ENCODE data around the gene MAMLD1.

MAMLD1 gene

GRCh38 chrX:150362599-150363481 lies at the start of gene MAMLD1:
MAMLD1 (plus strand) TSS chrX:150363317; CDS start chrX:150445517, 82,200 bp downstream.
- peak; percentile 68 for ATAC-seq
- TF ChIP-seq ZFP30 (CRISPR knock-in tag; IDR thresholded peaks at IDR 0.05): no peak
- no peak for TF ChIP-seq ARNTL (CRISPR knock-in tag; IDR thresholded peaks at IDR 0.05; ENCODE audit: borderline replicate concordance, low read depth)
- TF ChIP-seq ZNF8 (CRISPR knock-in tag; IDR thresholded peaks at IDR 0.05): no peak
- no peak for TF ChIP-seq RARB (CRISPR knock-in tag; IDR thresholded peaks at IDR 0.05)
- TF ChIP-seq CREB5 (CRISPR knock-in tag; IDR thresholded peaks at IDR 0.05; ENCODE audit: low read depth): no peak
- TF ChIP-seq PPARA (CRISPR knock-in tag; IDR thresholded peaks at IDR 0.05; ENCODE audit: borderline replicate concordance): no peak
- TF ChIP-seq CSDC2 (CRISPR knock-in tag; IDR thresholded peaks at IDR 0.05): no peak
- no peak for TF ChIP-seq ZC3H10 (CRISPR knock-in tag; IDR thresholded peaks at IDR 0.05)
- no peak for TF ChIP-seq CSRNP3 (CRISPR knock-in tag; IDR thresholded peaks at IDR 0.05)
- TF ChIP-seq BACH2 (CRISPR knock-in tag; IDR thresholded peaks at IDR 0.05; ENCODE audit: borderline replicate concordance): no peak
- no peak for TF ChIP-seq SNAI2 (CRISPR knock-in tag; IDR thresholded peaks at IDR 0.05)
- TF ChIP-seq ZNF70 (CRISPR knock-in tag; IDR thresholded peaks at IDR 0.05): no peak
- no peak for TF ChIP-seq ISL1 (CRISPR knock-in tag; IDR thresholded peaks at IDR 0.05)
- no peak for TF ChIP-seq PATZ1 (CRISPR knock-in tag; IDR thresholded peaks at IDR 0.05; ENCODE audit: borderline replicate concordance)
- TF ChIP-seq ZFP3 (CRISPR knock-in tag; IDR thresholded peaks at IDR 0.05): no peak
- no peak for TF ChIP-seq POU6F1 (CRISPR knock-in tag; IDR thresholded peaks at IDR 0.05; ENCODE audit: borderline replicate concordance, low read depth)
- no peak for TF ChIP-seq ESRRG (CRISPR knock-in tag; IDR thresholded peaks at IDR 0.05)

- no peak for ATAC-seq
- TF ChIP-seq ARNTL (CRISPR knock-in tag; IDR thresholded peaks at IDR 0.05; ENCODE audit: borderline replicate concordance, low read depth) (no peak), ZC3H10 (CRISPR knock-in tag; IDR thresholded peaks at IDR 0.05) (no peak), ZFP3 (CRISPR knock-in tag; IDR thresholded peaks at IDR 0.05) (no peak), ESRRG (CRISPR knock-in tag; IDR thresholded peaks at IDR 0.05) (no peak), RARB (CRISPR knock-in tag; IDR thresholded peaks at IDR 0.05) (no peak), CSDC2 (CRISPR knock-in tag; IDR thresholded peaks at IDR 0.05) (no peak)
Observed at GRCh38 chrX:150313514-150313913, 49.6 kb upstream of the MAMLD1 start.

GRCh38 chrX:150314186-150314585 lies 48.9 kb upstream of the MAMLD1 start:
- no peak for ATAC-seq
- no peak for TF ChIP-seq ZFP3 (CRISPR knock-in tag; IDR thresholded peaks at IDR 0.05)
- no peak for TF ChIP-seq ISL1 (CRISPR knock-in tag; IDR thresholded peaks at IDR 0.05)
- no peak for TF ChIP-seq OSR1 (CRISPR knock-in tag; IDR thresholded peaks at IDR 0.05)
- no peak for TF ChIP-seq ZNF8 (CRISPR knock-in tag; IDR thresholded peaks at IDR 0.05)
- TF ChIP-seq ESRRG (CRISPR knock-in tag; IDR thresholded peaks at IDR 0.05): no peak
- no peak for TF ChIP-seq GLIS3 (CRISPR knock-in tag; IDR thresholded peaks at IDR 0.05)
- TF ChIP-seq RARB (CRISPR knock-in tag; IDR thresholded peaks at IDR 0.05): no peak
- no peak for TF ChIP-seq TCF4 (CRISPR knock-in tag; IDR thresholded peaks at IDR 0.05; ENCODE audit: borderline replicate concordance)
- TF ChIP-seq ZNF565 (CRISPR knock-in tag; conservative IDR thresholded peaks at IDR 0.05; ENCODE audit: low read depth): no peak
- TF ChIP-seq CSRNP3 (CRISPR knock-in tag; IDR thresholded peaks at IDR 0.05): no peak
- TF ChIP-seq ARNTL (CRISPR knock-in tag; IDR thresholded peaks at IDR 0.05; ENCODE audit: borderline replicate concordance, low read depth): no peak
- no peak for TF ChIP-seq CREB5 (CRISPR knock-in tag; IDR thresholded peaks at IDR 0.05; ENCODE audit: low read depth)
- no peak for TF ChIP-seq PATZ1 (CRISPR knock-in tag; IDR thresholded peaks at IDR 0.05; ENCODE audit: borderline replicate concordance)
- TF ChIP-seq BACH2 (CRISPR knock-in tag; IDR thresholded peaks at IDR 0.05; ENCODE audit: borderline replicate concordance): no peak
- no peak for TF ChIP-seq POU6F1 (CRISPR knock-in tag; IDR thresholded peaks at IDR 0.05; ENCODE audit: borderline replicate concordance, low read depth)
